PFSK-1 (cell line): ENCODE results near the gene RPS15A.

Experiments
- POLR2AphosphoS5 ChIP-seq: IDR thresholded peaks from 2 replicates; pipeline ENCODE4 v1.6.1; 2012; ENCODE audit warnings: low read depth, mild to moderate bottlenecking, control low read depth, low read length, moderate library complexity
- REST ChIP-seq, 2 experiments: IDR thresholded peaks; 2 replicates each; pipeline versions ENCODE4 v1.6.1 to v1.8.0; 2011 to 2012; ENCODE audit warnings: low read depth in 2 of 2, low read length in 2 of 2, control low read depth in 1 of 2, inconsistent platforms in 1 of 2, mild to moderate bottlenecking in 1 of 2, moderate library complexity in 1 of 2; ENCODE audit not compliant: insufficient read depth in 1 of 2

- TF ChIP-seq REST (IDR thresholded peaks at IDR 0.05; ENCODE audit: insufficient read depth in 1 of 2, low read depth in 2 of 2, low read length in 2 of 2) (no peak), POLR2AphosphoS5 (no peak)
Measured at GRCh38 chr16:18833707-18834505, 43.8 kb upstream of the RPS15A start.
